NOMO-1 treated with dmso at 0.1 percent for 144 hours (cell line): ENCODE measurements around the gene IGF2R.

Source experiments
- DNase-seq: peaks from one replicate; lab custom pipeline; 2025; ENCODE audit not compliant: unreplicated experiment; lab: John Stamatoyannopoulos, UW

The IGF2R gene

DNA sequence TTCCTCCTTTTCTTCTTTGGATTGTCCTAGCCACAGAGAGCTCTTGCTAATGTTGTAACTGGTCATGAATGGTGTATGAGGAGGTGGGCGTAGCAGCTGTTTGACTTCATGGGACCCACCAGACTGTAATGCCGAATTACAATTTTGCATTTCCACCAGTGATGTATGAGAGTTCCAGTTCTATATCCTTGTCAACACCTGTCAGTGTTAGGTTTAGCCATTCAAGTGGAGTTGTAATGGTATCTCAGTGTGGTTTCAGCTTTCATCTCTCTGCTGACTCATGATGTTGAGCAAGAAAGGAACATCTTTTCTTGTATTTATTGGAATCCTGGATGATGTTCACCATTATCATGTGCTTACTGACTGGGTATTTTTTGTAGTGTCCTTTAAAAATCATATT lies 5.1 kb downstream of the IGF2R start:
- DNase-seq = no peak

DNA sequence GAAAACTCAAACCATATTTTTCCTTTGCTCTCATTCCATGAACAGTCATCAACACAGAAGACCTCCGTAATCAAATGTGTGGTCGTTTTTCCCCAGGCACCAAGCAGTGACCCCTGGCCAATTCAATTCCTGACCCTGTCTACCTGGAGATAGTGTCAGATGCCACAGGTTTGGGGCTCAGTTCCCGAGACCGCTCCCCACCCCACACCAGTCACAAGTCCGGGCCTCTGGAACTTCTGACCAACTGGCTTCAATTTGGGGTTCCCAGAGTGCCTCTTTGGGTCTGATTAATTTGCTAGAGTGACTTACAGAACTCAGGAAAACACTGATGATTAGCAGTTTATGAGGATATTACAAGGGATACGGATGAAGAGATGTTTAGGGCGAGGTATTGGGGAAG lies 6.0 kb downstream of the IGF2R start:
- no peak for DNase-seq

DNA sequence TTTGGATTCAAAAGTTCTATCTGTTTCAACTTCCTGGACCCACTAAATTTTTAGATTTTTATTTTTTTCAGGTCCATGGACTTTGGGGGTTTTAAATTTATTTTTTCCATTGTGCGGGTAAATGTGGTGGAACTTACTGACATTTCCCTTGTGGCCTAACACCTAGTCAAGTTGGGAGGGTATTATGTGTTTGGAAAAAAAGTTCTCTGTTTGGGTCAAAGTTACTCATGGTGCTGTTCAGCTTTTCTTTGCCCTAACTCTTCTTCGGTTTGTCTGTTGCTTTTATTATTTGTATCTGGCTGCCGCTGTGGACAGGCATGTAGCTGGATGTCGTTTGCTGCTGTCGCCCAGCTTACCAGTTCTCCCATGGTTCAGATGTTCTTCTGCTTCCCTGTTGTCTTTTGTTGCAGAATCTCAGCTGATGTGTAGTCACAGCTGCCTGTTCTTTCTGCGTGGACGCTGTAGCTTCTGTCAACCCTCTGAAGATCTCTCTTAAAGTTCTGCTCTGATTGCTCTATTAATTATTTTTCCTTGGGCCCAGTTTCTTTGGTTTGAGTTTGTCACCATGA lies 7.9 kb downstream of the IGF2R start:
- DNase-seq = no peak

DNA sequence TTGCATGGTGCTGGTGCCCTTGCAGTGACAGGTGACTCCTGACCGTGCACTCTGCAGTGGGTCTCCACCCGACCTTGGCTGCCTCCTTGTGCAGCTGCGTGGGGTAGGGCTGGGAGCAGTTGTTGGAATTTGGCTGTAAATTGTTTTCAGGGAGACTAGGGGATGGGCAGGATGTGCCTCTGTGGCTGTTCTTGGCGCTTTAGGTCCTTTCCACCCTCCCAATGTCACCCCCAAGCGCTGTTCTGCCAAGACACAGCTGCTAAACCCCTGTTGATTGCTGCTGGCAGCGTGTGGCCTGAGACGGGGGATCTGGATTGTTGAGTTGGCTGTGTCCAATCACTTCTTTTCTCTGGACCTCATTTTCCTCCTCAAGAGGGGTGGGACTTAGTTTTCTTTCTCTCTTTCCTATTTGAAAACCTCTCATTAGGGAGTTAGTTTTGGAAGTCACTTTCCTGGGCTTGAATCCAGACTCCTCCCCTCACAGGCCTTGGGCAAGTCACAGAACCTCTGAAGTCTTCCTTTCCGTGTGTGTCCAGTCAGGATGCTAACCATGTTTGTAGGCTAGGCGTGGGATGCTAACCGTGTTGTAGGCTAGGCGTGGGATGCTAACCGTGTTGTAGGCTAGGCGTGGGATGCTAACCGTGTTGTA lies 8.5 kb downstream of the IGF2R start:
- DNase-seq = no peak

DNA sequence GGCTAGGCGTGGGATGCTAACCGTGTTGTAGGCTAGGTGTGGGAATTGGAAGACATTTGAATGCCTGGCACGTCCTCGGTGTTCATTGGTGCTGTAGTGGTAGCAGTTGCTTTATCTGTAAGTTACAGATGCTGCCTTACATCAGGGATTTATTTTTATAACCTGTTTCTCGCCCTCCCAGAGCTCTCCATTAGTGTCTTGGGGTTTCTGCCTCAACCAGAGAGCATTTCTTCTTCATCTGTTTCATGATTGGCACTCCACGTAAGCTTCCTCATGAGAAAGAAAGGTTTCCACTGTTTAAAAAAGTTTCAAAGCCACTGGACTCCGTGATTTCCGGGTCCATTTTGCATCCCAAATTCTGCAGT lies 9.0 kb downstream of the IGF2R start:
- no peak for DNase-seq

DNA sequence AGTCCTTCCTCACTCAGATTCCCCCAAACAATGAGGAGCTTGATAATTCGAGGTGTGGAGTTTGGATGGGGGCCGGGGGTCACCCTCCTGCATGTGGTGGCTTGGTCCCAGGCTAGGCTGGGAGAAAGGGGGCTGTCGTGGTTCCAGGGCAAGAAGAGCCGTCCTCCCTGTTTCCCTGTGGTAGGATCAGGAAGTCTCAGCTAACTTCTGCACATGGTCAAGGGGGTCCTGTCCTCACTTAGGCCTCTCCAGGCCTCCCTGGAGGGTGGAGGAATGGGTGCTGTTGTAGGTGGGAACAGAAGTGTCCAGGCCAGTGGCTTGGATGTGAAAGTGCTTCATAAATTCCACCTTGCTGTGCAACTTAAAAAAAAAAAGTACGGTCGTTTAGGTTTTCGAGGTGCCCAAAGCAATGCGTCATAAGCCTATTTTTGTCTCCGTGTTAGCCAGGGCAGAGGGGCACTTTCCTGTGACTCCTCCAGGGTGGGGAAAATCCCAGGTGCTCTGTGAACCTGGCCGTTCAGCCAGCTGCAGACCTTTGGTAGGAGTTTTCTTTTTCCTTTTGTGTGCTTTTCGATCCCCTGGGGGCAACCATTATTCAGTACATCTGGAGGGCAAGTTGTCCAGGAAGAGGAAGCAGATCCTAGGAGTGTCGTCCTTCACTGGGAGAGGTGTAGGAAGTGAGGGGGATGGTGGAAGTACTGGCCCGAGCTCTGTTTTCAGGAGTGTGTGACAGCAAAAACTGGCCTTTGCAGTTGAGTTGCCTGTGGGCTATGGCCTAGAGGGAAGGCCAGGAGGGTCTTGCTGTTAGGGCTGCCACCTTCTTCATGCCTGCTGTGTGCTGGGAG lies 9.6 kb downstream of the IGF2R start:
- DNase-seq = no peak

DNA sequence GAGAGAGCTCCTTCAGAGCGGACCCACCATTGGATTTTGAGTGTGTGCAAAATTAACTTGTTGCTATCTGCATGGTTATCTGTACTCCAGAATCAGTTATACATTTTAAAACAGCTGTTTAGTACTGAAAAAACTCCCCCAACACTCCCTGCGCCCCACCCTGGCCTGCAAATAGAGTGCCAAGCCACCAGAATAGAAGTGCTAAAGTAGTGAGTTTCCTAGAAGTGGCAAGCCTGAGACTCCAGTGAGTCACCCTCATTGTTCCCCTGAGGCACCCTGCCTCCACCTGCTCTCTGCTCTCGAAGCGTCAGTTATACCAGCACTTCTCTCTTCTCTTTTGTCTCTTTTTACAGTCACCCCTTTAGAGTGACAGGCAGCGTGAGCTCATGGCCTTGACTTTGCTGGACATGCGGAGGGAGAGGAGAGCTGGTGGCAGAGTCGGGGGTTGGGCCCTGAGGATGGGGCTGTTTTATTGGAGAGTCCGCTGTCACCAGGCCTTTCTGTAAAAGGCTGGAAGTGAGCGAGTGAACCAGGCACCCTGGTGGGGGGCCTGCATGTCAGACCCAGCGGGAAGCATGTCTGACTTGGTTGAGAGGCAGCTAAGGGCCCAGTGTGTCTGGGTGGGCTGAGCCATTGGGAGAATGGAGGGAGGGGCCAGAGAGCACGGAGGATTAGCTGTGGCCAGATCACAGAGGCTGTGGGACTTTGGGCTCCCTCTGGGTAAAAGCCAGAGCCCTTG lies 10.4 kb downstream of the IGF2R start:
- DNase-seq = peak; percentile 76

DNA sequence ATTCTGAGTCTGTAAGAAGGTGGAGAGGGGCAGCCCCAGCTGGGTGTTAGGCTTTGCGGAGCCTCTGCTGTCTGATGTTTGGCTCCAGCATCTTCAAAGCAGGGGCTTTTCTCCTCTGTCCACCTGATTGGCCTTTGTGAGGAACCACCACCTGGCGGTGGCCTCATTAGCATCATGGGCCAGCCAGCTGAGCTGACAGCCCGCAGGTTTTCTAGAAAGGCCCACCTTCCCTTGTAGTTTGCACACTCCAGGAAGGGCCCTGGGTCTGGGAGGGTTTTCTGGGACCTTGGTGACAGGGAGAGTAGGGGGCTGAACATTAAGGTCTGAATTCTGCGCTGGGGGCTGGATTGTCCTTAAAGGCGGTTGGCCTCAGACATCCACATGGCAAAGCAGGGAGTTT lies 11.6 kb downstream of the IGF2R start:
- no peak for DNase-seq

DNA sequence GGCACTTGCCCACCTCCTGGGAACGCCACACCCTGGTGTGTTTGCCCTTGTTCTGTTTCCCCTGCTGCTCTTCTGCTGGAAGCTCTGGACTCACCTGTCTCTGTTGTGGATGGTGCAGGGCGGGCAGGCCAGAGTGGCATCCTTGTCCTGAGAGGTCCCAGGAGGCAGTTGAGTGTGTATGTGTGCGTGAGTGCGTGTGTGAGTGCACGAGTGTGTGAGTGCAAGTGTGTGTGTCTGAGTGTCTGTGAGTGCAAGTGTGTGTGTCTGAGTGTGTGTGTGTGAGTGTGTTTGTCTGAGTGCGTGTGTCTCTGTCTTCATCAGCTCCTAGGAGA lies 12.2 kb downstream of the IGF2R start:
- DNase-seq = no peak

DNA sequence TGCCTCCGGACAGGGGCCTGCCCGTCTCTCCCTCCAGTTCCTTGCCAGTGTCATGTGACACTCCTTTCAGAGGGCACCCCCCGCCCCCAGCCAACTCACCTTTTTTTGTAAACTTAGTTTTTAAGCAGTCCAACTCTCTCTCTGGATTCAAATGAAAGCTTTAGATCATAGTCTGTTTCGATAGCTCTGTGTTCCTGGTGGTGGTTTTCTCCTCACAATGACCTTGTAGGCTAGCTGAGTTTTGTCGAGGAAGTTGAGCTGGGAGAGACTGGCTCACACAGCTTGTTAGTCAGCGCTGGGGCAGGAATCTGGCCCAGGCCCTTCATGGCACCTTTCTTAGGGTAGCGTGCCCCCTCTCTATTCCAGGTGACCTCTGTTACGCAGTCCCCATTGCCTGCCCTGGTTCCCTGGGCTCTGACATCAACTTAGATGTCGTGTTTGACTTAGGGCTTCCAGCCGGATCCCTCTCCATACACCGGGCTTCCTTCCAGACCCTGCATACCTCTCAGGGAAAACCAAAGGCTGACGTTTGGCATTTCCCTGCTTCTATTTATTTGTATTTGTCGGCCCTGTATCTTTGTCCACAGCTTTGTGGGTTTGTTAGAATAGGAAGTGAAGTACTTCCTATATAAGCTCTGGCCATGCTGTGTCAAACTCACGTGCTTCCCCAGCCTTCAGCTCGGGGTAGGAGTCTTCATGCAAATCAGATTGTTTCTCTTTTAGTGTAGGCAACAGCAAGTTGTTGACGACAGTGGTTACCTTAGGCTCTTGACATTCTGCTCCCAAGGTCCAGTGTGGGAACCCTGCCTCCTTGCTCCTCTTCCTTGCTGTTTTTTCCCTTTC lies 12.7 kb downstream of the IGF2R start:
- DNase-seq = peak; percentile 66

DNA sequence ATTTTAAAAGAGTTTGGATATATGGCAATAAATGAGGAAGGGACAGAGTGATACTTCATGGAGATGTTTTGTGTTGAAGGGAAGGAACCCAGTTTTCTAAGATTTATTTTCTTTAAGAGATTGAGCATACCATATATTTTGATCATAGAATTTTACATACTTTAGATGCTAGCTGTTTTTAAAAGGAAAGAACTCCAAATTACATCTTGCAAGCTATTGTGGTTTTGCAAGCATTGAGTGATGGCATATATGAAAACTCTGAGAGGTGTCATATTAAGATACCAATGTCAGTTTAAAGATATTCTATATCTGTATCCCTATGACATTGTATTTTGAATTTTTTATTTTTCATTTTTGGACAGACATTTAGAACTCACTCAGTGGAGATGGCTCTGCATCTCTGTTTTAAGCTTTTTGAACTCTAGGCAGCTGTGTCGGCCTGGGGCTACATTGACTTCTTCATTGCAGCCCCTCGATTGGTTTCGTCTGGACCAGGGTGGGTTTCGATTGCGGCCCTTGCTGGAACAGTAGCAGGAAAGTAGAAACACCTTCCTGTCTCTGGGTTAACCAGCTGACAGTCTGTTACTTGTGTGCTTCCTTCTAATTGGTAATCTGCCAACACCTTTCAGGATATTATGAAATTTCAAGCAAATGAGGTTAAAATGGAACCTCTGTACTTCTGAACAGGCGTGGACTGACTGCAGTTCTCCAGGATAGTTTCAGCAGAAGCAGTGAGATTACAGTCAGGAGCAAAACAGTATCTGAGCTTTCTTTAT lies 14.0 kb downstream of the IGF2R start:
- peak; percentile 30 for DNase-seq

DNA sequence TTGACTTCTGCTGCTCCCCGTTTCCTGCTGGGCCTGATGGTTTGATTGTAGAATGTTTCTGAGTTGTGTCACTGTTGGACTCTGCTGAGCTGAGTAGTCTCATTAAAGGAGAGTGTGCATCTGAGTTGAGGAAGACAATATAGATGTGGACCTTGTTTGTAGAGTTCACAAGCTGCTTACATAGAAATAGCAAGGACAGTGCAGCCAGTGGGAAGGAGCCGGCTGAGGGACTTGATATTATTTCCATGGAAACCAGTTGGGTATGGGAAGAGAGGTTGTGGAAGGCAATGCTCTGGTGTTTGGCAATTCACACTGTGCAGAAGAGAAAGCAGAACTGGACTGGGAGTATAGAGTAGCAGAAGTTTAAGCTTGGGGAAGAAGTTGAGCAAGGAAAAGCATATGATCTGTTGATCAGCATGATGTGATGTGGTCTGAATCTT lies 14.8 kb downstream of the IGF2R start:
- peak; percentile 80 for DNase-seq

DNA sequence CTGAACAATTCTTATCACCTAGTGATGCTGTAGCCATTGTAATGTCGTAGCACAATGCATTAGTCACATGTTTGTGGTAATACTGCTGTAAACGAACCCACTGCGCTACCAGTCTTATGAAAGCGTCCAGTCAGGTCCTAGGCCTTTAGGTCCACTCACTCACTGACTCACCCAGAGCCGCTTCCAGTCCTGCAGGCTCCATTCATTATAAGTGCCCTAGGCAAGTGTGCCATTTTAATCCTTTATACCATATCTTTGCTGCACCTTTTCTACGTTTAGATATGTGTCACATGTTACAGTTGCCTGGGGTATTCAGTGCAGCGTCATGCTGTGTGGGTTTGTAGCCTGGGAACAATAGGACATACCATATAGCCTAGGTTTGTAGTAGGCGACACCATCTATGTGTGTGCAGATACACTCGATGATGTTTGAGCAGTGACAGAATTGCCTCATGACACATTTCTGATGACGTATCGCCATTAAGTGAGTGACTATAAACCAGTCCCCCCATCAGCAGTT lies 15.4 kb downstream of the IGF2R start:
- no peak for DNase-seq

DNA sequence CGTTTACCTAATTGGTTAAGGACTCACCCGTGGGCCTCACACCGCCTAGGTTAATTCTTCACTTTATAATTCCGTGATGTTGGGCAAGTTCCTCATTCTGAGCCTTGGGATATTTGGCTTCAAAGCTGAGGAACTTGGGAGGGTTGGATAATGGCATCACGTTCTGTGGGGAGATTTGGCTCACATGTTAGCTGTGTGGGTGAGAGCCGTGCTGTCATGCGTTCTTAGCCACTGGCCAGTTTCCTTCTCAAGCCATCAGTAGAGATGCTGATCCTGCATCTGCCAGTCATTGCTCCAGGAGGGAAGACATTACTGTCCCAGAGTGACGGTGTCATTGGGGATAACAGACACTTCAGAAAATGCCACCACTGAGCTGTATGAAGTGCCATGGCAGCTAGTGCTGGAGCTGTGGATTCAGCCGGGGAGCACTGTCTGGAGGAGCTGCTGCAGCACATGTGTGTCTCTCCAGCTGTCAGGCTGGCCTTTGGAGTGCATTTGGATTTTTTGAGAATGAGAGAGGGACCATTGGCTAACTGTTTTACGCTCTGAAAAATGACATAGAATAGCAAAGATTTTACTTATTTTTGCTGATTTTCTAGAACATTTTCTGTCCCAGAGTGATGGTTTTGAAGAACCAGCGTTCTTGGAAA lies 16.5 kb downstream of the IGF2R start:
- DNase-seq = no peak

DNA sequence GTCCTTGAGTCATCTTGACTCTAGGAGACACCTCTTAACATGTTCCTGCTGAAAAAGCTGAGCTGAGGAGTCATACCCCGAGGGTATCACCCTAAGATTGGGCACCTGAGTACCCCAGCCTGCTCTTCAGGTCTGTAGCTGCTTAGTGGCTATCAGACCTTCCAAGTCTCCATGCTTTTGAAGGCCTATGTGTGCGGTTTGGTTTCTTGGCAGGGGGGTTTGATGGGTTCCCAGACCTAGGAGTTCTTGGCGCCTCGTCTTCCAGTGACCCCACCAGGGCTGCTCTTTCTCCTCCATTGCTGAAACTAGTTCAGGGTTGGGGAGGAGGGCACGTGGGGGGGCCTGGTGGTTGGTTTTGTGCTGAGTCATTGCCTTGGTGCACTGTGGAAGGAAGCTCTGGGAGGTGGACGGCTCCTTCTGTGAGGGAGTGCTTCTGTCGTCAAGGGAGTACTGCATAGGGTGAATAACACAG lies 20.1 kb downstream of the IGF2R start:
- no peak for DNase-seq

DNA sequence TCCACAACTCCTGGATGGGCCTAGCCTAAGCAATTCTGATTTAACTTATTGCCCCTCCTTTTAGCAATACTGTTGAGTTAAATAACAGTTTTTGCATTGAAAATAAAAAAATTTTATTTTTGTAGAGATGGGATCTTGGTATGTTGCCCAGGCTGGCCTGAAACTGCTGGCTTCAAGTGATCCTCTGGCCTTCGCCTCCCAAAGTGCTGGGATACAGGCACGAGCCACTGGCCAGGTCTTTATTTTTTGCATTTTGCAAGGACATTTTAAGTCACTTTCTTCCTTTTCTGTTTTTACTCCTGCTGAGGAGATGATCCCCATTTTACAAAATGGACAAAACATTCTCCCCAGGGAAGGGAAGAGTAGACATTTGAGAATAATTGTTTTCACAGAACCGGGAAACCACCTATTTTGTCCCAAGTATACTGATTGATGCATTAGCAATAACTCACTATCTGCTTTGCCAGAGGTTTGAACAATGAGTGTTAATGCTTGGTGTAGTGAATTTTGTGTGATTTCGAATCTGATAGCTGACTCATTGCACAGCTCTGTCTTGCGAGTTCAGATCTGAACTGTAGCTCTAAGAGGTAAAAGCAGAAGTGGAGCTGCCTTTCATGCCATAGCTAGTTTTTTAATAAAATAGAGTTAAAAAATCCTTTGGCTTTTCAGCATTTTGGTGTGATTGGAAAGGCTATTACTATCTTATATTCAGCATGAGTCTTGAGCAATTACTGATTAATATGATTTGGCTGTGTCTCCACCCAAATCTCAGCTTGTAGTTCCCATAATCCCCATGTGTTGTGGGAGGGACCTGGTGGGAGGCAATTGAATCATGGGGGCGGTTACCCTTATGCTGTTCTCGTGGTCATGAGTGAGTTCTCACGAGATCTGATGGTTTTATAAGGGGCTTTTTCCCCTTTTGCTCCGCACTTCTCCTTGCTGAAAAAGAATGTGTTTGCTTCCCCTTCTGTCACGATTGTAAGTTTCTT lies 20.9 kb downstream of the IGF2R start:
- peak; percentile 26 for DNase-seq

DNA sequence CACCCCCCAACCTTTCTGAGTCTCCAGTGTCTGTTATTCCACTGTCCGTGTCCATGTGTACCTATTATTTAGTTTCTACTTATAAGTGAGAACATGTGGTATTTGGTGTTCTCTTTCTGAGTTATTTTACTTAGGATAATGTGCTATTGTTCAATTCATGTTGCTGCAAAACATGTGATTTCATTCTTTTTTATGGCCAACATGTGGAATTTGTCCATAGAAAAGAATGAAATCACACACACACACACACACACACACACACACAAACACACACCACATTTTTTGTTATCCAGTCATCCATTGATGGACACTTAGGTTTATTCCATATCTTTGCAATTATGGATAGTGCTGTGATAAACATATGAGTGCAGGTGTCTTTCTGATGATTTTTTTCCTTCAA lies 23.5 kb downstream of the IGF2R start:
- DNase-seq = no peak

DNA sequence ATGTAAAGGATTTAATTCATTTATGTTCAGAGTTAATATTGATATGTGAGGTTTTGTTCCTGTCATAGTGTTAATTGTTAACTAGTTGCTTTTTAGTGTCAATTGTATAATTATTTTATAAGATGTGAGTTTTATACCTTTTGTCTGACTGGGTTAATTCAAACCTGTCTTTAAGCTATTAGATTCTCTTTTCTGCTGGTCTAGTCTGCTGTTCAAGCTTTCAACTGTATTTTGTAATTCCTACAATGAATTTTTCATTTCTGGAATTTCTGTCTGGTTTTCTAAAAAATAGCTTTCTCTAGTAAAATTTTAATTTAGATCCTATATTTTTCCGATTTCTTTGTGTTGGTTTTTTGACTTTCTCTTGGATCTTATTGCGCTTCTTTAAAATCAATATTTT lies 26.5 kb downstream of the IGF2R start:
- no peak for DNase-seq
